ENCODE data around the gene ZNF222. TPM values are rescaled to one million over a fixed set of nuclear protein-coding genes. Genes with fewer than 3 reads are reported as not detected.
A peak's percentile ranks its signal among the peaks of the same experiment; 100 is the strongest.

The ZNF222 gene
- total and polyA plus RNA-seq, 2 of the 8 experiments (the other 6 are each of a cell fraction or from before 2014, with no cell fraction given) = 1.7 to 3.4 TPM

DNA sequence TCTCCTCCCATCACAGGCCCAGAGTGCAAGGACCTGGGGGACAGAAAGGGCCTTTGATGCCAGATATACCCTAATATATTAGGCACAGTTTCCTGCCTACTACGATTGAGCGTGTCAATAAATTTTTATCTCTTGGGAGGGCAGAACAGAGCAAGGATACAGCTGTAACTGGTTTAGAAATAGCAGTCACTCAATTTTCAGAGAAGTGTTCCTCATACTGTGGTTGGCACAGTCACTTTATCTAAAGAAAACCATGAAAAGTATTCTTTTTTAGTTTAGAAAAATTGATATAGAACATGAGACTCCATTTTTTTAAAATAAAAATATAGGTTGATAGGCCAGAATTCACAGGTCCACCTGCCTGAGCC is 41.7 kb upstream of the ZNF222 start:
- Histone ChIP-seq H3K4ac (replicated peaks; ENCODE audit: insufficient read length, low read depth, low read length) (no peak overlapping the region), H3K4me2 (ENCODE audit: insufficient read depth in 1 of 2, low read depth in 2 of 2, low read length in 2 of 2) (peak overlapping the region in 1 of 2 experiments; percentile 88; a peak in 1 of 4 replicates), H3K14ac (ENCODE audit: insufficient read length) (no peak overlapping the region), H2BK120ac (replicated peaks; ENCODE audit: low read depth, low read length) (no peak overlapping the region), H4K5ac (ENCODE audit: insufficient read length, low read depth, low read length) (no peak overlapping the region), H2BK5ac (ENCODE audit: low read depth, low read length) (no peak overlapping the region), H3K23me2 (ENCODE audit: low read depth, low read length) (no peaks in the 10 kb centered on the region; the same call in 1 of the 2 replicates), H3K4me3 (ENCODE audit: extremely low read depth in 1 of 4, insufficient read depth in 2 of 4, low read depth in 3 of 4, low read length in 4 of 4) (peak overlapping the region in 1 of 4 experiments; percentile 79; a peak in 2 of 8 replicates), H3K27me3 (replicated peaks in 1 of 4; ENCODE audit: control insufficient read depth in 3 of 4, extremely low read depth in 1 of 4, insufficient read depth in 3 of 4, low read length in 3 of 4) (no peaks in the 10 kb centered on the region), H3K79me2 (ENCODE audit: control insufficient read depth in 1 of 2, insufficient read depth in 2 of 2, low read length in 2 of 2) (peaks cover 0 to 4% of the 10 kb centered on the region in 2 experiments; a peak in 1 of 4 replicates), H3K79me1 (ENCODE audit: low read depth, low read length) (no peaks in the 10 kb centered on the region), H2AFZ (ENCODE audit: low read length) (no peak overlapping the region), H3K9ac (replicated peaks in 1 of 4; ENCODE audit: extremely low read depth in 1 of 4, low read depth in 3 of 4, low read length in 3 of 4) (no peak overlapping the region), H2BK20ac (ENCODE audit: low read length) (no peak overlapping the region), H3K36me3 (ENCODE audit: control insufficient read depth in 2 of 4, insufficient read depth in 4 of 4, low read length in 3 of 4) (no peaks in the 10 kb centered on the region; a peak in 1 of 8 replicates), H2BK15ac (ENCODE audit: low read length) (no peak overlapping the region), H4K20me1 (replicated peaks in 1 of 2; ENCODE audit: control insufficient read depth in 1 of 2, insufficient read depth in 2 of 2, low read length in 2 of 2) (no peaks in the 10 kb centered on the region), H2BK12ac (ENCODE audit: low read depth, low read length) (no peak overlapping the region), H4K91ac (replicated peaks; ENCODE audit: insufficient read length, low read length) (no peak overlapping the region), H4K8ac (ENCODE audit: extremely low read depth, insufficient read depth, low read length) (no peak overlapping the region), H2AK5ac (ENCODE audit: low read depth, low read length) (no peak overlapping the region), H3K56ac (replicated peaks; ENCODE audit: insufficient read length, low read depth, low read length) (no peak overlapping the region), H3K4me1 (replicated peaks in 1 of 4; ENCODE audit: control insufficient read depth in 3 of 4, insufficient read depth in 4 of 4, low read length in 3 of 4) (no peaks in the 10 kb centered on the region), H3K27ac (ENCODE audit: low read depth, low read length) (no peak overlapping the region), H3K23ac (ENCODE audit: insufficient read length) (no peak overlapping the region), H3K18ac (ENCODE audit: extremely low read depth, low read length) (no peak overlapping the region), H3K9me3 (ENCODE audit: insufficient read depth in 2 of 2, low read depth in 1 of 2, low read length in 1 of 2) (peaks cover 9 to 14% of the 10 kb centered on the region in 2 experiments; a peak in 3 of 4 replicates)
- WGBS, 2 experiments (ENCODE audit: extremely low coverage in 1 of 2, insufficient coverage in 1 of 2, insufficient read length in 1 of 2, insufficient replicate concordance in 2 of 2, low coverage in 1 of 2, low lambda C conversion rate in 2 of 2, missing lambda C conversion rate in 1 of 2) = 86% methylated on average over 2 of the region's 2 CpGs; no CpG with 5 or more reads in 1 of the 2 experiments
- no peak for DNase-seq (ENCODE audit: low read depth in 1 of 2, low spot score in 2 of 2)
- FAIRE-seq = no peak
- TF ChIP-seq BACH1 (IDR thresholded peaks at IDR 0.05; ENCODE audit: low read length) = no peak
- no peak for TF ChIP-seq RBBP5 (IDR thresholded peaks at IDR 0.05; ENCODE audit: borderline replicate concordance, low read depth, low read length)
- TF ChIP-seq CEBPB (IDR thresholded peaks at IDR 0.05; ENCODE audit: low read depth, low read length) = no peak
- ChIA-PET POLR2A (ENCODE audit: partially characterized antibody) (interaction anchor here (0.7 to 2.3 kb wide), 6 partner anchors 9 to 128 kb away, joined by 3 to 8 read pairs (median 4); partner anchors contain the start of gene ZNF45), CTCF (ENCODE audit: partially characterized antibody) (no interaction called here)

Data from H1 (cell line).